ENCODE data around the gene CBX1.

Gene CBX1

GRCh38 chr17:48101012-48101720 lies at the start of gene CBX1:
TSS of gene CBX1 (minus strand) at chr17:48101478. CDS start at chr17:48077004, 24,474 bp downstream.
- peak; percentile 94 for DNase-seq (ENCODE audit: low spot score)

- no peak for DNase-seq (ENCODE audit: low spot score)
Measured at GRCh38 chr17:48150597-48151001, 49.3 kb upstream of the CBX1 start.

- no peak for DNase-seq (ENCODE audit: low spot score)
Measured at GRCh38 chr17:48149787-48150463, 48.6 kb upstream of the CBX1 start.

GRCh38 chr17:48148854-48149786 lies 47.8 kb upstream of the CBX1 start:
- peak; percentile 49 for DNase-seq (ENCODE audit: low spot score)

GRCh38 chr17:48148029-48148770 lies 46.9 kb upstream of the CBX1 start:
- no peak for DNase-seq (ENCODE audit: low spot score)

- no peak for DNase-seq (ENCODE audit: low spot score)
Measured at GRCh38 chr17:48144976-48145798, 43.9 kb upstream of the CBX1 start.

GRCh38 chr17:48144231-48144630 lies 43.0 kb upstream of the CBX1 start:
- no peak for DNase-seq (ENCODE audit: low spot score)

- no peak for DNase-seq (ENCODE audit: low spot score)
Measured at GRCh38 chr17:48143629-48144028, 42.4 kb upstream of the CBX1 start.

GRCh38 chr17:48139944-48140343 lies 38.7 kb upstream of the CBX1 start:
- DNase-seq (ENCODE audit: low spot score), result no peak

- DNase-seq (ENCODE audit: low spot score), result no peak
Measured at GRCh38 chr17:48137656-48138055, 36.4 kb upstream of the CBX1 start.

- no peak for DNase-seq (ENCODE audit: low spot score)
Measured at GRCh38 chr17:48134912-48135480, 33.7 kb upstream of the CBX1 start.

- DNase-seq (ENCODE audit: low spot score), result no peak
Measured at GRCh38 chr17:48132385-48132784, 31.1 kb upstream of the CBX1 start.

- no peak for DNase-seq (ENCODE audit: low spot score)
Measured at GRCh38 chr17:48131216-48131824, 30.0 kb upstream of the CBX1 start.

- no peak for DNase-seq (ENCODE audit: low spot score)
Measured at GRCh38 chr17:48129981-48130380, 28.7 kb upstream of the CBX1 start.

GRCh38 chr17:48128400-48128799 lies 27.1 kb upstream of the CBX1 start:
- DNase-seq (ENCODE audit: low spot score), result no peak

GRCh38 chr17:48127371-48128051 lies 26.2 kb upstream of the CBX1 start:
- DNase-seq (ENCODE audit: low spot score), result no peak

GRCh38 chr17:48126532-48126850 lies 25.2 kb upstream of the CBX1 start:
- no peak for DNase-seq (ENCODE audit: low spot score)

- DNase-seq (ENCODE audit: low spot score), result no peak
Measured at GRCh38 chr17:48125829-48126531, 24.7 kb upstream of the CBX1 start.

- DNase-seq (ENCODE audit: low spot score), result no peak
Measured at GRCh38 chr17:48123776-48124388, 22.6 kb upstream of the CBX1 start.

Data from putamen (tissue), 1 donor.